Posterior vena cava (tissue), 2 donors: ENCODE data around the gene TTLL5. TPM values are rescaled to one million over a fixed set of nuclear protein-coding genes. Genes with fewer than 3 reads are reported as not detected.

Experiments
- DNase-seq: peaks from one replicate; pipeline ENCODE4 v3.0.0-alpha.2; 2020; ENCODE audit warnings: low spot score
- intact Hi-C, 2 donors: fragments of 100-400 bp; cut with DNase I; formaldehyde crosslinking; loops; one replicate each; pipeline versions ENCODE4 v1.14.1 to v1.14.2; 2022 to 2023
- long read RNA-seq, 2 donors: library from polyadenylated mRNA; unstranded; transcript quantifications; one replicate each; pipeline ENCODE4 v2.0.0, GENCODE V29; 2020 to 2021
- total RNA-seq, 2 donors: library from RNA; stranded (reverse); fragmentation: NEBNext Ultra II Directional; extraction: Animal tissue kit (Norgen Biotek cat#: 25700); gene quantifications; one replicate each; pipeline ENCODE4 v1.2.1, GENCODE V29; 2021
- donor health status: DM: yes; HTN: yes; CAD: no.
- donor health status: DM: yes; HTN: yes; CAD: no.

TTLL5 gene, protein sequence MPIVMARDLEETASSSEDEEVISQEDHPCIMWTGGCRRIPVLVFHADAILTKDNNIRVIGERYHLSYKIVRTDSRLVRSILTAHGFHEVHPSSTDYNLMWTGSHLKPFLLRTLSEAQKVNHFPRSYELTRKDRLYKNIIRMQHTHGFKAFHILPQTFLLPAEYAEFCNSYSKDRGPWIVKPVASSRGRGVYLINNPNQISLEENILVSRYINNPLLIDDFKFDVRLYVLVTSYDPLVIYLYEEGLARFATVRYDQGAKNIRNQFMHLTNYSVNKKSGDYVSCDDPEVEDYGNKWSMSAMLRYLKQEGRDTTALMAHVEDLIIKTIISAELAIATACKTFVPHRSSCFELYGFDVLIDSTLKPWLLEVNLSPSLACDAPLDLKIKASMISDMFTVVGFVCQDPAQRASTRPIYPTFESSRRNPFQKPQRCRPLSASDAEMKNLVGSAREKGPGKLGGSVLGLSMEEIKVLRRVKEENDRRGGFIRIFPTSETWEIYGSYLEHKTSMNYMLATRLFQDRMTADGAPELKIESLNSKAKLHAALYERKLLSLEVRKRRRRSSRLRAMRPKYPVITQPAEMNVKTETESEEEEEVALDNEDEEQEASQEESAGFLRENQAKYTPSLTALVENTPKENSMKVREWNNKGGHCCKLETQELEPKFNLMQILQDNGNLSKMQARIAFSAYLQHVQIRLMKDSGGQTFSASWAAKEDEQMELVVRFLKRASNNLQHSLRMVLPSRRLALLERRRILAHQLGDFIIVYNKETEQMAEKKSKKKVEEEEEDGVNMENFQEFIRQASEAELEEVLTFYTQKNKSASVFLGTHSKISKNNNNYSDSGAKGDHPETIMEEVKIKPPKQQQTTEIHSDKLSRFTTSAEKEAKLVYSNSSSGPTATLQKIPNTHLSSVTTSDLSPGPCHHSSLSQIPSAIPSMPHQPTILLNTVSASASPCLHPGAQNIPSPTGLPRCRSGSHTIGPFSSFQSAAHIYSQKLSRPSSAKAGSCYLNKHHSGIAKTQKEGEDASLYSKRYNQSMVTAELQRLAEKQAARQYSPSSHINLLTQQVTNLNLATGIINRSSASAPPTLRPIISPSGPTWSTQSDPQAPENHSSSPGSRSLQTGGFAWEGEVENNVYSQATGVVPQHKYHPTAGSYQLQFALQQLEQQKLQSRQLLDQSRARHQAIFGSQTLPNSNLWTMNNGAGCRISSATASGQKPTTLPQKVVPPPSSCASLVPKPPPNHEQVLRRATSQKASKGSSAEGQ (N-terminal part only)
- total RNA-seq = 10 to 100 TPM; 26.9 to 28.5 TPM
- long read RNA-seq, donor 1, partial matches to known transcripts = 2 of 8 reads
- long read RNA-seq, donor 1, other reads (novel, unspliced or antisense) = 6 of 8 reads
- long read RNA-seq, donor 2, partial matches to known transcripts = 1 of 3 reads
- long read RNA-seq, donor 2, other reads (novel, unspliced or antisense) = 1 of 3 reads

- intact Hi-C loops = no loop called here
- peak; percentile 99 for DNase-seq
Measured at GRCh38 chr14:75660630-75661498, at the start of gene TTLL5, which contains the start of gene ERG28. Gene TTLL5 (plus strand): TSS chr14:75661246. CDS start chr14:75663150, 1,904 bp downstream. Gene ERG28 (minus strand): TSS chr14:75660876. CDS start chr14:75657502, 3,374 bp downstream.

DNA sequence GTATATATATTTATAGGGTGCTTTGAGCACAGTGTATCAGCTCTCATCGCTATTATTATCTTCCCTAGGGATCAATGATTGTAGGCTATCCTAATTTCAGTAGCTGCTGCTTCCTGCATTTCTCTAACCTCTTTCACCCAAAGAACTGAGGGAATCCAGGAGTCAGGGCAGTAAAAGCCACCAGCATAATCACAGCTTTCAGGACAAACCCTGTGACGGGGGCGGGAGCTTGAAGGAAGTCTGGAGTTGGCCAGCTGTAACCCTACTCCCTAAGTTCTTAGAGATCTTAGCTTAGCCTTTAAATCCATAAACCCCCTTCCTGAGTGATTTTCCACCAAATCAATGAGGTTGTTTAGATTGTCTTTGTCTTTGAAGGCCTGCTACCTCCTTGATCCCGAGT, 48.9 kb upstream of the TTLL5 start:
- intact Hi-C loops = no loop called here
- no peak for DNase-seq

DNA sequence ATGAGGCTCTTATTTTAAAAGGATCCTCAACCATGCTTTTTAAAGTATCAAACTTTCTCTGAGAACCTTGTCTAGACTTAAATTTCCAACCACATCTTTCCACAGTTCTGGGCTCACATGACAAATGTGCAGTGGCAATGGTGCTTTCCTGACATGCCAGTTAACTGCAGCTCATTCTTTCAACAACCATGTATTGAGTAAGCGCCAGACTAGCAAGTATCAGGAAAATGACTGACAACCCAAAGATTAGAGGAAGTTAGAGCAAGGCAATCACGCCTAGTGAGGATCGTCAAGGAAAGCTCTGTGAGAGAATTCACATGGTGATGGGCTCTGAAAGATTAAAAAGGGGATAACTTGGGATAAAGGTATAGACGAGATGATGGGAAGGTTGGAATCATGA, 46.9 kb upstream of the TTLL5 start:
- no peak for DNase-seq
- intact Hi-C loops = no loop called here

- intact Hi-C loops = no loop called here
- DNase-seq = no peak
Measured at GRCh38 chr14:75615200-75615599, 45.8 kb upstream of the TTLL5 start.

- intact Hi-C loops = no loop called here
- no peak for DNase-seq
Measured at GRCh38 chr14:75619548-75619947, 41.5 kb upstream of the TTLL5 start.

DNA sequence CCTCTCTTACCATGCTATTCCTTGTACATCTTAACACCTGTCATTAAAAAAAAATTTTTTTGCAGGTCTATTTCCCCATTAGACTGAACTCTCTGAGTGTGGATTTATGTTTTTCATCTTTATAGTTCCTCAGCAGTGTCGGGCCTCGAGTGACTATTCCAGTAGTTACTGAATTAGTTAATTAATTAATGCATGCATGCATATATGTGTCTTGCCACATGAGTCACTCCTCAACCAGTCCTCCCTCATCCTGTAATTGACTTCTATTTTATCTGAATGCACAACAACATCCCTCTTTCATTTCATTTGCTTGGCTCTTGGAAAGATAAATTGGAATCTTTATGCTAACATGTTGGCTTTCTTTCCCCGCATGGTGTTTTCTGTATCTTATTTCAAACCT, 36.0 kb upstream of the TTLL5 start:
- intact Hi-C loops = no loop called here

DNA sequence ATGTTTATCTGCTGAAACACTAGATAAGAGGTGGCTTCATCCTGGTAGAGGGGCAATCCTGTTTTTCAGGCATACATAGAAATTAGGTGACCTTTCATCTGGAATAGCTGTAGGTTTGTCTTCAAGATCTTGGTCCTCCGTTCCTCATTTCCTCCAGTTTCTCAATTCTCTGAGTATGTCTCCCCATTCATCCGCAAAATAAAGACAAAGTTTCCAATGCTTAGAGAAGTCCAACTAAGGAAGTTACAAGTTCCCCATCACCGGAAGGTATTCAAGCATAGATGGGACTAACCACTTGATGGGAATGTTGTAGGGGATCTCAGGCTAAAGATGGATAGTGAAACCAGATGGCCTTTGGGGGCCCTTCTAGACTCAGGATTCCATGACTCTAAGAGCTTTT, 34.6 kb upstream of the TTLL5 start:
- intact Hi-C loops = no loop called here
- no peak for DNase-seq

More for the DNA sequence above, 36.0 kb upstream of the TTLL5 start:
- no peak for DNase-seq

- DNase-seq = no peak
- intact Hi-C loops = no loop called here
Measured at GRCh38 chr14:75626863-75627262, 34.2 kb upstream of the TTLL5 start.

DNA sequence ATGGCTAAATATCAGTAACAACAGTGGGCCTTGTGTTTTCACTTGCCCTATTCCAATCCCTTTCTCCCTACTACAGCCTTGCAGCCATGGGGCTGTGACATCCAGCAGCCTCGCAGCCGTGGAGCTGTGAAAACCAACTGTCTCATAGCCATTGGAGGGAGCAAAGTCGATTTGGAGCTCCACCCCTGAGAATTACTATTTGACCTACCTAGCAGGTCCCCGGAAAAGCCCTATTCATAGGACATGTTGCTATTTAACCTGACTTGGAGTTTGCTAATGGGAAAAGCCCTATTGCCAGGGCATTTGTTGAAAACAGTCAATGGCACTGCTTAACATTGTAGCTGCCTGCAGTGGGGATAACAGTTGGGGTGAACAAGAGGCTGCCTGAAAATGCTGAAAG, 33.6 kb upstream of the TTLL5 start:
- no peak for DNase-seq
- intact Hi-C loops = no loop called here

DNA sequence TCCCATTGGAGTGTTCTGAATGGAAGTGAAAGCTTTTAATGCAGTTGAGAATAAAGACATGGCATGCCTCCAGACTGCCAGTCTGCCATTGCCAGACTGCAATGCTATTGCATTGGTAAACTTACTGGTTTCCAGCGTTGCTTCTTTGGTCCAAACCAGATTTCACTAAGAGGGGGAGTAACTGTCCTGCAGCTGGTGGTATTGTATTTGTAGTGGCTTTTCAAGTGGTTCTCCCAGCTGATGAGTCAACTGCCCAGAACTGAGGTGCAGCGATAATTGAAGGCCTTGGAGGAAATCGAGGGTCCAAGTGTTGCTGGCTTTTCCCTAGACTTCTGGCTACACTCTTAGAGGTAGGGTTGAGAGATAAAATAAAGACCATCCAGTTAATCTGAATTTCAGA, 32.2 kb upstream of the TTLL5 start:
- no peak for DNase-seq
- intact Hi-C loops = no loop called here

GRCh38 chr14:75630695-75631452, 30.2 kb upstream of the TTLL5 start:
- no peak for DNase-seq
- intact Hi-C loops = no loop called here

GRCh38 chr14:75631453-75631831, 29.6 kb upstream of the TTLL5 start:
- no peak for DNase-seq
- intact Hi-C loops = no loop called here

- intact Hi-C loops = no loop called here
- no peak for DNase-seq
Measured at GRCh38 chr14:75634848-75635247, 26.2 kb upstream of the TTLL5 start.

GRCh38 chr14:75636100-75636692, 24.9 kb upstream of the TTLL5 start:
- no peak for DNase-seq
- intact Hi-C loops = no loop called here

DNA sequence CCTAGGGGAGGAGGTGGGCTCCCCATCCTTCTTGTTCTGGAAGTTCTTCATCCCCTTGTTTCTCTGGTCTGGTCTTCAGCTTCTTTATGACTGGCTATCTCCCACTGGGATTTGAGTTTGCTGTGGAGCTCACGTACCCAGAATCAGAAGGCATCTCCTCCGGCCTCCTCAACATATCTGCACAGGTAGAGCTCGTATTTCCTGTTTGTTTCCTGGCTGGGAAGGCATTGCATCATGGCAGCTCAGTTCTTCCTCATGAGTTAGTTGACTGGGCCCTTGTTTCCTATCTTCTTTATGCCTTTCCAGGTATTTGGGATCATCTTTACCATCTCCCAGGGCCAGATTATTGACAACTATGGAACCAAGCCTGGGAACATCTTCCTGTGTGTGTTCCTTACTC, 20.2 kb upstream of the TTLL5 start:
- intact Hi-C loops = no loop called here
- DNase-seq = no peak

GRCh38 chr14:75643985-75644384, 17.1 kb upstream of the TTLL5 start:
- intact Hi-C loops = no loop called here
- DNase-seq = no peak

GRCh38 chr14:75645056-75645455, 16.0 kb upstream of the TTLL5 start:
- intact Hi-C loops = no loop called here

More at GRCh38 chr14:75645056-75645455, 16.0 kb upstream of the TTLL5 start:
- no peak for DNase-seq
